SH-SY5Y (cell line): ENCODE results near the gene SH2D7.

Experiments
- GATA2 ChIP-seq: IDR thresholded peaks from 2 replicates; pipeline ENCODE4 v1.6.1; 2011; ENCODE audit warnings: mild to moderate bottlenecking, low read depth, low read length
- GATA3 ChIP-seq: IDR thresholded peaks from 2 replicates; pipeline ENCODE4 v1.6.1; 2011; ENCODE audit warnings: low read depth, mild to moderate bottlenecking, low read length, moderate library complexity

GRCh38 chr15:78063970-78064385, 28.4 kb upstream of the SH2D7 start:
- TF ChIP-seq GATA2 (no peak), GATA3 (no peak)
